HEK293T (cell line): ENCODE data around the gene ANAPC16.

Source experiments
- BHLHE40 ChIP-seq: fragments of 450-650 bp; IDR thresholded peaks from 2 replicates; pipeline ENCODE4 v1.6.1; 2016; ENCODE audit warnings: mild to moderate bottlenecking, moderate library complexity, borderline replicate concordance
- CTBP1 ChIP-seq: fragments of 450-650 bp; IDR thresholded peaks from 2 replicates; pipeline ENCODE4 v1.6.1; 2016; ENCODE audit warnings: borderline replicate concordance
- ELF4 ChIP-seq: fragments of 450-650 bp; IDR thresholded peaks from 2 replicates; pipeline ENCODE4 v1.6.1; 2017; ENCODE audit warnings: antibody characterized with exemption
- FOXK2 ChIP-seq: fragments of 450-650 bp; IDR thresholded peaks from 2 replicates; pipeline ENCODE4 v1.6.1; 2016; ENCODE audit warnings: mild to moderate bottlenecking
- FOXM1 ChIP-seq: fragments of 450-650 bp; IDR thresholded peaks from 2 replicates; pipeline ENCODE4 v1.6.1; 2017; ENCODE audit warnings: mild to moderate bottlenecking, borderline replicate concordance
- HDGF ChIP-seq: fragments of 450-650 bp; IDR thresholded peaks from 2 replicates; pipeline ENCODE4 v1.6.1; 2017; ENCODE audit warnings: antibody characterized with exemption, borderline replicate concordance
- L3MBTL2 ChIP-seq: fragments of 450-650 bp; conservative IDR thresholded peaks from 2 replicates; pipeline ENCODE4 v1.6.1; 2016; ENCODE audit warnings: mild to moderate bottlenecking
- LEF1 ChIP-seq: fragments of 450-650 bp; IDR thresholded peaks from 2 replicates; pipeline ENCODE4 v1.6.1; 2017; ENCODE audit warnings: mild to moderate bottlenecking, borderline replicate concordance
- NFRKB ChIP-seq: fragments of 450-650 bp; IDR thresholded peaks from 2 replicates; pipeline ENCODE4 v1.6.1; 2016; ENCODE audit warnings: mild to moderate bottlenecking, moderate library complexity
- PKNOX1 ChIP-seq: fragments of 450-650 bp; IDR thresholded peaks from 2 replicates; pipeline ENCODE4 v1.6.1; 2016
- SP1 ChIP-seq: fragments of 450-650 bp; IDR thresholded peaks from 2 replicates; pipeline ENCODE4 v1.6.1; 2017
- SUZ12 ChIP-seq: fragments of 450-650 bp; IDR thresholded peaks from 2 replicates; pipeline ENCODE4 v1.6.1; 2016; ENCODE audit warnings: mild to moderate bottlenecking
- ZNF384 ChIP-seq: fragments of 450-650 bp; IDR thresholded peaks from 2 replicates; pipeline ENCODE4 v1.6.1; 2016

- no peak for TF ChIP-seq HDGF
- no peak for TF ChIP-seq LEF1
- TF ChIP-seq SUZ12, result no peak
- TF ChIP-seq FOXM1, result no peak
- TF ChIP-seq SP1, result no peak
- no peak for TF ChIP-seq ZNF384
- no peak for TF ChIP-seq L3MBTL2
- TF ChIP-seq FOXK2, result no peak
- TF ChIP-seq PKNOX1, result no peak
- TF ChIP-seq ELF4, result no peak
- no peak for TF ChIP-seq CTBP1
- TF ChIP-seq BHLHE40, result no peak
- TF ChIP-seq NFRKB, result no peak
These were observed 3.5 kb downstream of the ANAPC16 start for GRCh38 chr10:72219235-72219814.
